GM19397 (cell line): ENCODE measurements around the gene MMD.
A peak's percentile ranks its signal among the peaks of the same experiment; 100 is the strongest.
"Not testable (repeated sequence)": the region's sequence is repeated elsewhere in the genome, so short reads cannot be mapped to it uniquely, and the experiment has no call there.

Source experiments
- ATAC-seq: cut with Tn5 transposase; IDR thresholded peaks from one replicate; pipeline ENCODE4 v1.9.1; 2021; ENCODE audit warnings: mild to moderate bottlenecking, moderate library complexity; ENCODE audit not compliant: unreplicated experiment

The MMD gene, protein sequence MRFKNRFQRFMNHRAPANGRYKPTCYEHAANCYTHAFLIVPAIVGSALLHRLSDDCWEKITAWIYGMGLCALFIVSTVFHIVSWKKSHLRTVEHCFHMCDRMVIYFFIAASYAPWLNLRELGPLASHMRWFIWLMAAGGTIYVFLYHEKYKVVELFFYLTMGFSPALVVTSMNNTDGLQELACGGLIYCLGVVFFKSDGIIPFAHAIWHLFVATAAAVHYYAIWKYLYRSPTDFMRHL

DNA sequence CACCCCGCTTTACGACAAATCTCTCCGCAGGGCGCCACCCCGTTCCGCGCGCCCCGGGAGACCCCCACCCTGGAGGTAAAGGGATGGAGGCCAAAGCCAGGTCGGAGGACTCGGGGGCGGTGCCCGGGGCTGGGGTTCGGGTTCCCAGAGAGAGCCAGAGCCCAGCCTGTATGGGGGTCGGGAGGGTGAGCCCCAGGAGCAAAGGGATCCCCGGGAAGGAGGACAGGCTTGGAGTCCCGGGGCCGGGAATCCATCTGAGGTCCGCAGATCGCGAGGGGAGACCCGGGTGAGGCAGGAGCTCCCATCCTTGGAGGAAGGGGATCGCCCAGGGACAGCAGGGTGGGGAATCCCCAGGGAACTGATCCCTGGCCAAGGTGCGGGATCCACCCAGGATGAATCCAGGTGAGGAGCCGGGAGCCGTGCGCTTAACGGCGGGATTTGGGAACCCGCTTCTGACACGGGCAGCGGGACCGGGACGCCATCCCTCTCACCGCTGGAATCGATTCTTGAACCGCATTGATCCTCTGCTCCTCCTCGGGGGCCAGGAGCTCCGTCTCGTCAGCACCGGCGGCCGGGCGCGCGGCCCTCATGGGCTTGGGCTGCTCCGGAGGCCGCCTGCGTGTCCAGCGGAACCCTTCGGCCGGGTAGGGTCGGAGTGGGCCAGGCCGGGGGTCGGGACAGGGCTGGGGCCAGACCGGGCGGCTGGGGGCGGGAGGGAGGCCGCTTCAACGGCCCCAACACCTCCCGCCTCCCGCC lies at the start of gene MMD:
Gene MMD, minus strand, starts transcription at position 657 of the 756 bp plus-strand sequence. Its CDS starts 140 bp downstream, at position 517.
- ATAC-seq = peak; percentile 1

DNA sequence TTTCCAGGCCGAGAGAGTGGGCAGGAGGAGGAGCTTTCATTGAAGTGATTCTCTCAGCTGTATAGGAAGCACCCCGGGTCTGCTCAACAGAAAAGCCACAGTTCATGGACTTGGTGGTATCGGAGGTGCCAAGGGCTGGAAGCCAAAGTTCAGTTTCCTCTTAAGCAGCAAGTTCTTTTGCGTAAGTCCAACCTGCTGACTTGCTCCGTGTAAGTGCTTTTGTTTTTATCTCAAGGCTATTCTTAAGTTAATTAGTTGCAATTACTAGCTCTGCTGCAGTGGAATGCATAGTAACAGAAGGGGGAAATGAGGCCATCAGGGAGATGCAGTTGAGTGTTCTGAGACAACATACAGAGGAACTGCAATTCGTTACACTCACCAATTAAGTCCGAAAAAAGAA lies 45.0 kb upstream of the MMD start:
- no peak for ATAC-seq

DNA sequence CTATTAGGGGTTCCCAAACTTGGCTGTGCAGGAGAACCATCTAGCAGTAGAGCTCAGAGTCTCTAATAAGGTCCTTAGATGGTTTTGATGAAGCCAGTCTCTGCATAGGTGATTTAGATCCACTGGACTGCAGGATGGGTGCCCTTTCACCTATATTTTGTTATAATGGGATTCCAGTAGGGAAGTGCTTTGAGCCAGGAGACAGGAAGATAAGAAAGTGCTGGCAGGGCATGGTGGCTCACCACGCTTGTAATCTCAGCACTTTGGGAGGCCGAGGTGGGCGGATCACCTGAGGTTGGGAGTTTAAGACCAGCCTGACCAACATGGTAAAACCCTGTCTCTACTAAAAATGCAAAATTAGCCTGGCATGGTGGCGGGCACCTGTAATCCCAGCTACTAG lies 44.1 kb upstream of the MMD start:
- not testable (repeated sequence) for ATAC-seq

DNA sequence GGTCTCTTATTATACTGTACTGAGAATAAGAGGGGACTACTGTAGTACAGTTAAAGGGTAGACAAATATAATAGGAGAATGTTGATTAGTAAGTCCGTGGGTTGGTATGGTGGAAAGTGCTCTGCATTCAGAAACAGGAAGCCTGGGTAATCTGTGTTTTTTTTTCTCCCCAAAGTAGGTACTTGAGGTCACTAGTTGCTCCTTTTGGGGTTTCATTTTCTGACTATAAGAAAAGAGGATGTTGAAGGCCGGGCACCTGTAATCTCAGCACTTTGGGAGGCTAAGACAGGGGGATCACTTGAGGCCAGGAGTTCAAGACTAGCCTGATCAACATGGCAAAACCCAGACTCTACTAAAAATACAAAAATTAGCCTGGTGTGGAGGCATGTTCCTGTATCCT lies 42.0 kb upstream of the MMD start:
- peak; percentile 54 for ATAC-seq

DNA sequence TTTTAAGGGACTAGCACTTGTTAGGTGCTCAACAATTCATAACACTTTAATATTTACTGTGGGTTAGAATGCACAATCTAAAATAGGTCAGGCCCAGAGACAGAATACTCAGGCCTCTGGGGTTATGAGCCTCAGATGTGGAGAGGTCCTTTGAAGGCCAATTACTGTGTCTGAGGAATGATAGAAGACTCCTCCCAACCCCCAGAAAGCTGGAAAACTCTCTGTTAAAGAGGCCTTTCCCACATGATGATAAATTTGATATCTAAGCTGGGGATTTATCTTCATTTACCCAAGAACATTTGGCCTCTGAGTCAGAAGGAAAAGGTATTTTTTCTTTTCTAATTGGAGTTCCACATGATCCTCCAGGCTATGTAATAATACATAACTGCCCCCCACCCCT lies 41.1 kb upstream of the MMD start:
- ATAC-seq = no peak

DNA sequence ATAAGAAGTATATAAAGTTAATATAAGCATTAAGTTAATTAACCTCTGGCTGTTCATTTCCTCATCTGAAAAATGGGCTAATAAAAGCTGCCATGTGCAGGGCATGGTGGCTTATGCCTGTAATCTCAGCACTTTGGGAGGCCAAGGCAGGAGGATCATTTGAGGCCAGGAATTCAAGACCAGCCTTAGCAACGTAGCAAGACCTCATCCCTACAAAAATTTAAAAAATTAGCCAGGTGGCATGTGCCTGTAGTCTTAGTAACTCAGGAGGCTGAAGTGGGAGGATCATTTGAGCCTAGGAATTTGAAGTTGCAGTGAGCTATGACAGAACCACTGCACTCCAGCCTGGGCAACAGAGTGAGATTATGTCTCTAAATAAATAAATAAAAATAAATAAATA lies 40.6 kb upstream of the MMD start:
- no peak for ATAC-seq

DNA sequence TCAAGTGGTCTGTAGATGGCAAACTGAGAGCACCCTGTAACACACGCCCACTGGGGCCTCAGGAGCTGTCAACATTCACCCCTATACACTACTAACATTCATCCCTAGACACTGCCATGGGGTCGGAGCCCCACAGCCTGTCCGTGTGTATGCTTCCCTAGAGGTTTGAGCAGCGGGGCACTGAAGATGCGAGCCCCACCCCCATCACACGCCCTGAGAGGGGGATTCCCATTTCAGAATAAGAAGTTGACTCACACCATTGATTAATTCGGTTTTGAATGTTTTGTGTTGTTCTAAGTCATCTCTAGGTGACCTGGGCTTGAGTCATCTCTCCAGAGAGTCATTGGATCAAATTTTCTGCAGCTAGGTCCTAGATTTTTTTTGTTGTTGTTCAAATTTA lies 37.3 kb upstream of the MMD start:
- peak; percentile 59 for ATAC-seq

DNA sequence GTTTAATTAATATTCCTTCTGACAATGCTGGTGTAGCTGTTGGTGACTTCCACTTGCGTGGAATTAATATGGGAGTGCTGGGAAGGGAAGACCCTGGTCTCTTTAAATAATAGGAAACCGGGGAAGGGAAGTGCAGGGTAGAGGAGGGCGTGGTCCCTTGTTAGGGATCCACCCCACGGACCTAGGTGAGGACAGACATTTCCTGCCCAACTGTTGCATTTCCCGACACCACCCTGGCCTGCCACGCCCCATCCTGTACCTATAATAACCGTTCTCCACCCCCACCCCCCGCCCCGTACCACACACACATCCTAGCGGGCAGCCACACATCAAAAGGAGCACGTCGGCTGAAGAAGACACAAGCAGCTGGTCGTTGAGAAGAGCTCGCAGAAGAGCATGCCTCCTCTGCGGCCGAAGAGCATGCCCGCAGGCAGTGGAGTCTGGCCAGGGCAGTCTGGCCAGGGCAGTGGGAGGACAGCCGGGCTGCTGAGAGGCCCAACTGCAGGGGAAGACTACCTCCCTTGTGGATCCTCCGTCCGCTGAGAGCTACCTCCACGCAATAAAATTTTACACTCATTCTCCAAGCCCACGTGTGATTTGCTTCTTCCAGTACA lies 36.8 kb upstream of the MMD start:
- no peak for ATAC-seq

DNA sequence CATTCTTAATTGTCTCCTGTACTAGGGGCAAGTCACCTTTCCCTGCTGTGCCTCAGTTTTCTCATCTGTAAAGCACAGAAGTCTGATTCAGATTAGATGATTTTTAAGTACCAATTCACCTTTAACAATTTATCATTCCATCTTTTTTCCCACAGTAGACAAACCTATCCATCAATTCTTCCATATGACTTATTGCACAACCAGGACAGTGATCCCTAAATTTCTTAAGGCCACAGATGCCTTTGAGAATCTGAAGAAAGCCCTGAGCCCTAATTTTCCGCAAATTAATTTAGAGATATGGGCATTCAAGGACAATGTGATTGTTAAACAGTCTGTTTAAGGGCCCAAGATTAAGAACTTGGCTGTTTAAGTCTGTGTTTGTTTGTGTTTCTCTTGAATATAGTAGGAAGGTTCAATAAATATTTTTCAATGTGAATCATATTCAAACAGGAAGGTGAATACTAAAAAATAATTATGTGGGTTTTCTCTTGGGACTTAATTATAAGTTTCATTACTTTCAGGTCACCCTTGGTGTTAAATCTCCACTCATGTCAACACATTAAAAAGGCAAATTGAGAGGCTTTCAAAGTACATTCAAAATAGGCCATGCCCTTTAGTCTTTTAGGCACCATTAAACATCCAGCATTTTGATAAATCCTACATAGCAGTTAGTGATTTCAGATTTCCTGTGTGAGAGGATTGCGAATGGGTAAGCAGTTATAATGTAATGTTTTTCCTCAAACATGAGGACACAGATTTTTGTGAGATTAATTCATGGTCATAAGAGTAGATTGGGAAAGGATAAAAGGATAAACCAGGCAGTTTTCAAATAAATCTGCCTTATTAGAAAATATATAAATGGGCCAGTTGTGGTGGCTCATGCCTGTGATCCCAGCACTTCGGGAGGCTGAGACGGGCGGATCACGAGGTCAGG lies 34.9 kb upstream of the MMD start:
- ATAC-seq = no peak

DNA sequence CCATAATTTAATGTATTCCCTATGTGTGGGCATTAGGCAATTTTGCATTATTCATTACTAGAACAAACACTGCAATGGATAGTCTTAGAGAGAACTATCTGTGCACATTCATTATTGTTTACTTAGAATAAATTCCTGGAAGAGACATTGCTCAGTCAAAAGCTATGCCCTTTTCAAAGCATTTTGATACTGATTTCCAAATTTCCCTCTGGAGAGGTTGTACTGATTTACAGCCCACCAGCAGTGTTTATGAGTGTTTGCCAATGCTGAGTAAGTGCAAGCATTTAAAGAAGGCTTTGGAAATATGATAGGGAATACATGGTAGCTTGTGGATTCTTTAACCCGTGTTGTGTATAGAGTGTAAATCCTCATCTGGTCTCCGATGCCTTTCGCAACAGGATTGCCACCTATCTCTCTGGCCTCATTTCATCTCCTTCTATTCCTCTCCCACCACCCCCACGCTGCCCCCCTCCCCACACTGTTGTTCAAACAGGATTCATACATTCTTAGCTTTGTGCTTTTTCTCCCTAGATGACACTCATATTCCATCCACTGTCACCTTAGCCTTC lies 33.4 kb upstream of the MMD start:
- no peak for ATAC-seq

DNA sequence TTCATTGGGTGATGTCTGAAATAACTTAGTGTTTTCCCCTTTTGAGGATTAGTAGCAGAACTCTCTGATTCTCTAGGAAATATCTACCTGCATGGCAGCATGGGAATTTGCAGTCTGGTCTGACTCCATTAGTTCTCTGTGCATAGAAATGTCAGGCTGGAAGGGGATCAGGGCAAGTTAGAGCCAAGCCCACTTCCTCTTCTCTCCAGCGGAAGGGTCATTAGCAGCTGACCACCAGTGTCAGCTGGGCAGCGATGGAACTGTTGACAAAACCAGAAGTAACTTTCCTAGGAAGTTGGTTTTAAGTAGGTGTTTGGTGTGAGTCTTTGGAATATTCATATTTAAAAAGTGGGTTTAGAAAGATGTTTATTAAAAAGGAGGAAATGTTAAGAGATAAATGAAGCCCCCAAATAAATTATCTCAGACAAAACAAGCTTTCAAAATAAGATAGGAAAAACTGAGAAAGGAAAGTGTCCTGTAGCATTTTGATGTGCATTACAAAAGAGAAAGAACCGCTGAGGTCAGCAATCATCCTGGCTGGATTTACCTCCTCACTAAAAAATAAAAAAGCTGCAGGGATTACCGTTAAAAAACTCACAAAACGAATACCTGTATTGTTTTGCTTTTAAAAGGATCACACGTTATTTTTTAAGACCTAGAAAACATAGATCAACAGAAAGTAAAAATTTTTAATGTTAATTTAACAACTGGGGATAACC lies 32.4 kb upstream of the MMD start:
- ATAC-seq = no peak

DNA sequence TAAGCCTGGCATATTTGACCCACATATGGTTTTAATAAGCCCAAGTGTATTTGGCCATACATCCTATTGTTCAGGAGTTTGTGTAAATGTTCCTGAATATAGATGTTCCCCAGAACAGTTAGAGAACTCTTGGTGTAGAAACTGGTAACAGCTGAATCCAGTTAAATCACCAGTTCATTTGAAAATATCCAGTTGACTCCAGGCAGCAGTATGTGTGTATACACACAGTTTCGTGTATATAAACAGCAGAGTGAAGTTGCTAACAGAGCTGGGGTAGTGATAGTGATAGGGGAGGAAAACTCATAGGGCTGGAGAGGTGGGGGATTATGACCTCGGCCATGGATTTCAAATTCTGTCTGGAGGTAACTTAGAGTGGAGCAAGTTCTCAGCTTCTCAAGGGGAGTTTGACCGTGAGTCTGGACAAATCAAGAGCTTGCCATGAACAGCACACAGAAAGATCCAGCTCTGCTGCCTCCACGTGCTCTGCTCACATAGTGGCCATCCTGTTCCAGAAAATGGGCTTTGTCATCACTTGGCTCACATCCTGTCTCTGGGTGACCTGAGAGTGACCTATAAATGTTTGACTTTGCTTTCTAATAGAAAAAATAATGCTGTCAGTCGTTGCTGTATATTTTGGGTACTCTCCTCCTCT lies 30.6 kb upstream of the MMD start:
- ATAC-seq = no peak

DNA sequence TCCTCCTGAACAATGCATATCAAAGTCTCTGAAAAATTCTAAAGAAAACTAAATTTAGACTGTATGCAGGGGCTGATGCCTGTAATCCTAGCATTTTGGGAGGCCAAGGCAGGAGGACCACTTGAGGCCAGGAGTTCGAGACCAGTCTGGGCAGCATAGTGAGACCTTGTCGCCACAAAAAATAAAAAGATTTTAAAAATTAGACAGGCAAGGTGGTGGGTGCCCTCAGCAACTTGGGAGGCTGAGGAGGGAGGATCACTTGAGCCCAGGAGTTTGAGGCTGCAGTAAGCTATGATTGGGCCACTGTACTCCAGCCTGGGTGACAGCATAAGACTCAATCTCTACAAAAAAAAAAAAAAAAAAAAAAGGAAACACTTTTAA lies 30.1 kb upstream of the MMD start:
- ATAC-seq = no peak

DNA sequence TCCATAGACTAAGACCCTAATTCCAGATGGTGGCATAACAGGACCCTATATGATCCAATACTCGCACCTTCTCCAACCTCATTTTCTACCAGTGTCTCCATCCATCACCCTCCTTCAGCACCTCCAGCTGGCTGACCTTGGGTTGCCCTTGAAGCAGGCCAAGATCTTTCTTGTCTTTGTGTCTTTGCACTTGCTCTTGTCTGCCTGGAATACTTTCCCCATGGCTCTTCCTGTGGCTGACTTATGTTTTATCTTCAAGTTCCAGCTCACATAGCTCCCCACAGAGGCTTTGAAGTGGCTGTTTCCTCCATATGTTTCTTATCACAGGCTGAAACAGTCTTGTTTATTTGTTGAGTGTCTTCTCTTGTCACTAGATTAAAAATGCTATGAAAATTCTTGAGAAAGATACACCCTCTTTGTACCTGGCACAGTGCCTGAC lies 29.6 kb upstream of the MMD start:
- ATAC-seq = no peak

DNA sequence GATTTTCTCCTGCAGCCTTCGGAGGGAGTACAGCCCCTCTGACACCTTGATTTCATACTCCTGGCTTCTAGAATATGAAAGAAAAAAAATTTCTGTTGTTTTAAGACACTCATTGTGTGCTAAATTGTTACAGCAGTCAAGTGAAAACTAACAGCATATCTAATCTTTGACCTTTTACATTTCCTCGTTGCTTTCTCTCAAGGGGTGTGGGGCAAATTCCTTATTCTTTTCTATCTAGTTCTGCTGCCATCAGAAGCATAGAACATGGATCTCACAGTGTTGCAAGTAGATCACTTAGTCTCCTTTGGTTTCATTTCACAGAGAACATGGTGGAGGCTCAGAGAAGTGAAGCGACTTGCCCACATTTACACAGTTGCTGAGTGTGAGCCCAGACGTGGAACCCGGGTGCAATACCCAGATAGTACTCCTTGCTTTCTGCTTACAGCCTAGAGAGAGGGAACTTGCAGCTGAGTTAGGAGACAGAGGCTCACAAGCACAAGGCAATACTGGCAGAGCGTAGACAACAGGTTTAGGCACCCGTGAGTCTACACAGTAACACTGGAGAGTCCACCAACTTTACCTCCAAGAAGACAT lies 28.7 kb upstream of the MMD start:
- no peak for ATAC-seq

DNA sequence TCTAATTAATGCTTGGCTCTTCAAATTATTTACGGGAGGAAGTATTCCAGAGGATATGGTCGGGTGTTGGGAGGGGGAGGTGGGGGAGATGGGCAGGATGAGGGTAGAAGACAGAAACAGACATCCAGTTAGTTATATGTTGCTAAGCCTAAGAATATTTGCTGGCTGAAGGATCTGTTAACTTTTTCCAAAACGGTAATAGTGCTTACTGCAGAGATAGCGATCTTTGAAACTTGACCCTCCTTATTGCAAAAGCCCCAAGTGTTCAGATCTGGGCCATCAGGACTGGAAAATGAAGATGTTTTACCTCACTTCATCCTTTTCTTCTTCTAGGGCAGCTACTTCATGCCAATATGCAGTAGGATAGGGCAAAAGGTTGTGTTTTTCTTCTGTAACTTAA lies 27.0 kb upstream of the MMD start:
- ATAC-seq = no peak

DNA sequence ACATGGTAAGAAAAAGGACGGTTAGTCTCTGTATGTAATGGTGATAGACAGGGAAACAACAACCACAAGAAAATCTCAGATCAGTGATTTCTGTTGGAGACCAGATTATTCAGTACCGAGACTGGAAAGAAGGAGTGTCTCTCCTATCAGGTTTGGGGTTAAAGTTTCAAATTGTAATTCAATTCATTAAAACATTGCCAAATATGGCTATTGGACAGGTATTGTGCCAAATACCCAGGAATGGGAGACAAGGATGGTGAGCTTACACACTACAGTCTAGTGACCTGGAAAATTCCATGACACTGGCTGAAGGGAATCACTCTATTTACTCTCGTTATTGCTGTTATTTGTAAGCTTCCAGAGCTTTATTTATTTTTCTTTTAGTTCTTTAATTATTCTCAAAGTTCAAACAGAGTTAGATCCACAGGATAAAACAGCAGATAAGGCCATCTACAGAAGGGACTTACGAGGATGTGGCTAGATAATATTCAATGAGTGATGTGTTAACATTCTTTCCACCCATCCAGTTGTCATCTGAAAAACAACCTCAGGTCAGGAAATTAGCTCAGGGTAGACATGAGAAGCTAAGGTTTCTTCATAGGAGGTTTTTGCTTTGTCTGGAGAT lies 25.1 kb upstream of the MMD start:
- ATAC-seq = no peak

DNA sequence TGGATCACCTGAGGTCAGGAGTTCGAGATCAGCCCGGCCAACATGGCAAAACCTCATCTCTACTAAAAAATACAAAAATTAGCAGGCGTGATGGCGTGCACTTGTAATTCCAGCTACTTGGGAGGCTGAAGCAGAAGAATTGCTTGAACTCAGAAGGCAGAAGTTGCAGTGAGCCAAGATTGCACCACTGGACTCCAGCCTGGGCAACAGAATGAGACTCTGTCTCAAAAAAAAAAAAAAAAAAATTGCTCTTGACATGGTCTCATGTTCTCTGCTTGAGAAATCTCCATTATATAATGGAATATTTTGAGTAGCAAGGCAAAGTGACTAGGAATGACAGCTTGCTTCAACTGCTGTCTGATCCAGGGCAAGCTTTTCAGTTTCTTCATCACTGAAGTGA lies 24.4 kb upstream of the MMD start:
- ATAC-seq = not testable (repeated sequence)
